ENCODE results near the gene EPPIN.

EPPIN gene

GRCh38 chr20:45527294-45527693, 19.9 kb downstream of the EPPIN start:
- DNase-seq, result no peak

GRCh38 chr20:45523821-45524220, 23.4 kb downstream of the EPPIN start:
- DNase-seq, result no peak

- no peak for DNase-seq
Observed at GRCh38 chr20:45518282-45518681, 28.9 kb downstream of the EPPIN start.

GRCh38 chr20:45515147-45515913, 31.9 kb downstream of the EPPIN start, which contains the start of gene SPINT3:
Gene SPINT3 (minus strand): TSS chr20:45515622. CDS start chr20:45515608, 14 bp downstream.
- no peak for DNase-seq

- no peak for DNase-seq
Observed at GRCh38 chr20:45510242-45510862, 36.8 kb downstream of the EPPIN start.

- no peak for DNase-seq
Observed at GRCh38 chr20:45509091-45509490, 38.1 kb downstream of the EPPIN start.

- no peak for DNase-seq
Observed at GRCh38 chr20:45508068-45508886, 38.9 kb downstream of the EPPIN start.

- DNase-seq, result no peak
Observed at GRCh38 chr20:45507011-45507820, 40.0 kb downstream of the EPPIN start.

- no peak for DNase-seq
Observed at GRCh38 chr20:45506398-45506797, 40.8 kb downstream of the EPPIN start.

- DNase-seq, result no peak
Observed at GRCh38 chr20:45503403-45503802, 43.8 kb downstream of the EPPIN start.

- no peak for DNase-seq
Observed at GRCh38 chr20:45502561-45502960, 44.6 kb downstream of the EPPIN start.

GRCh38 chr20:45501600-45501999, 45.6 kb downstream of the EPPIN start:
- no peak for DNase-seq

- DNase-seq, result no peak
Observed at GRCh38 chr20:45500022-45500421, 47.2 kb downstream of the EPPIN start.

GRCh38 chr20:45497971-45498494, 49.2 kb downstream of the EPPIN start:
- DNase-seq, result no peak

GRCh38 chr20:45496166-45496565, 51.0 kb downstream of the EPPIN start:
- DNase-seq, result no peak

- no peak for DNase-seq
Observed at GRCh38 chr20:45495501-45495941, 51.7 kb downstream of the EPPIN start.
